ENCODE measurements around the gene ZER1. TPM values are rescaled to one million over a fixed set of nuclear protein-coding genes. Genes with fewer than 3 reads are reported as not detected.

ZER1 gene
- total RNA-seq, 1 donor from 2014 or later, result 37.6 TPM

- no peak for DNase-seq (ENCODE audit: extremely low read depth, low read depth, low spot score)
Observed at GRCh38 chr9:128718475-128718874, 53.3 kb downstream of the ZER1 start.

- no peak for DNase-seq (ENCODE audit: extremely low read depth, low read depth, low spot score)
Observed at GRCh38 chr9:128718047-128718446, 53.7 kb downstream of the ZER1 start.

DNA sequence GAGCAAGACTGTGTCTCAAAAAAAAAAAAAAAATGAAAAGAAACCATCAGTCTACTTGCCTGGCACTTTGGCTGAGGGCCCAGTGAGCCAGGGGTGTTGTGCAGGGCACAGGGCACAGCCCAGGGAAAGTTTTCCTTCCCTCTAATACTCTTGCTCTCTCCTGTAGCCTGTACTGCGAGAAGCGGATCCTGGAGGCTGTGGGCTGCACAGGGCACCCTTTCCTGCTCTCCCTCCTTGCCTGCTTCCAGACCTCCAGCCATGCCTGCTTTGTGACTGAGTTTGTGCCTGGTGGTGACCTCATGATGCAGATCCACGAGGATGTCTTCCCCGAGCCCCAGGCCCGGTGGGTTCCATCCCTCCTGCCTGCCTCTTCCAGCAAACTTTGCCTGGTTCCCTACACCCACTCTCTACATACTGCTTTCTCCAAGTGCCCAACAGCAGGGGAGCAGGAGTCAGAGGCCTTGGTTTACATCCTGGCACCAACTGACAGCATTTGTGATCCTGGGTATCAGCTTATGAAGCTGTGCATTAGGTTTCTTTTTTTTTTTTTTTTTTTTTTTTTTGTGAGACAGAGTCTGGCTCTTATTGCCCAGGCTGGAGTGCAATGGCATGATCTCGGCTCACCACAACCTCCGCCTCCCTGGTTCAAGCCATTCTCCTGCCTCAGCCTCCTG lies 55.0 kb downstream of the ZER1 start:
- no peak for DNase-seq (ENCODE audit: extremely low read depth, low read depth, low spot score)

DNA sequence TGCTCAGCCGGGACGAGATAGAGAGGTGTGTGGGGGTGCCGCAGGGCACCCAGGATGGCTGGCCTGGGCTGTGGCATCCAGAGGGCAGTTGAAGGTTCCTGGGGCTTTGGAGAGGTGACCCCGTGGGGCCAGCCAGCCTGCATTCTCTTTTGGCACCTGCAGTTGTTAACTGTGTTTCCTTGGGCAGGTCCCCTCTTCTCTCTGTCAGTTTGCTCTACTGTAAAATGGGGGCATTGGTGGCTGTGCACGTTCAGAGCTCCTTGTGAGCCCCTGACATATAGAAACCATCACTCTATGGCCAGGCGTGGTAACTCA lies 56.3 kb downstream of the ZER1 start:
- DNase-seq (ENCODE audit: extremely low read depth, low read depth, low spot score), result no peak

- DNase-seq (ENCODE audit: extremely low read depth, low read depth, low spot score), result no peak
Observed at GRCh38 chr9:128714586-128715435, 56.9 kb downstream of the ZER1 start.

DNA sequence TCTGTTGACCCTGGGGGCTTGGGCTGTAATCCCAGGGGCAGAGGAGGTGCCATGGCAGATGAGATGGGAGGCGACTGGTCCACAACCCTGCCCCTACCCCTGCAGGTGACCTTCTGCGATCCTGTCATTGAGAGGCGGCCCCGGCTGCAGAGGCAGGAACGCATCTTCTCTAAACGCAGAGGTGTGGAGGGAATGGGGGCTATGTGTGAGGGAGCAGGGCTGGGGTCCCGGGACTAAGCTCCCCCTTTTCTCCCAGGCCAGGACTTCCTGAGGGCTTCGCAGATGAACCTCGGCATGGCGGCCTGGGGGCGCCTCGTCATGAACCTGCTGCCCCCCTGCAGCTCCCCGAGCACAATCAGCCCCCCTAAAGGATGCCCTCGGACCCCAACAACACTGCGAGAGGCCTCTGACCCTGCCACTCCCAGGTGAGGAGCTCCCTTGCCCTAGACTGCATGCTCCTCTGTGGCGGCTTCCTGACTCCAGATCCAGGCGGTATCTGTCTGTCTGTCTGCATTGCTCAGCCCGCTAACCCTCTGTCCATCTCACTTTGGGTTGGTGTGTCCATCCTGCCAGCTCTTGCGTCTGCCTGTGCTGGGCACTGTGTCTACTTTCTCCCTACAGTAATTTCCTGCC lies 57.7 kb downstream of the ZER1 start:
- no peak for DNase-seq (ENCODE audit: extremely low read depth, low read depth, low spot score)

DNA sequence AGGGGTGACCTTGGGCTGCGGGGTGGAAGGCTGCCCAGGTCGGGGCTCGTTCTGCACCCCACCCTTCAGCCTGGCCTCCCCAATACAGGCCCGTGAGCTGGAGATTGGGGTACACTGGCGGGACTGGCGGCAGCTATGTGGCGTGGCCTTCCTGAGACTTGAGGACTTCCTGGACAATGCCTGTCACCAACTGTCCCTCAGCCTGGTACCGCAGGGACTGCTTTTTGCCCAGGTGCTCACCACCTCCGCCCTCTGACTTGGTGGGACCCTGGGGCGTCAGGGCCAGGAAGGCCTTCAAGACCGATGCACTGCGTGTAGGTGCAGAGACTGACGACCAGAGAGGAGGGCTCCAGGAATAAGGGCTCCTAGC lies 58.3 kb downstream of the ZER1 start:
- DNase-seq (ENCODE audit: extremely low read depth, low read depth, low spot score), result no peak

GRCh38 chr9:128712451-128713410 lies 59.0 kb downstream of the ZER1 start:
- DNase-seq (ENCODE audit: extremely low read depth, low read depth, low spot score), result no peak

DNA sequence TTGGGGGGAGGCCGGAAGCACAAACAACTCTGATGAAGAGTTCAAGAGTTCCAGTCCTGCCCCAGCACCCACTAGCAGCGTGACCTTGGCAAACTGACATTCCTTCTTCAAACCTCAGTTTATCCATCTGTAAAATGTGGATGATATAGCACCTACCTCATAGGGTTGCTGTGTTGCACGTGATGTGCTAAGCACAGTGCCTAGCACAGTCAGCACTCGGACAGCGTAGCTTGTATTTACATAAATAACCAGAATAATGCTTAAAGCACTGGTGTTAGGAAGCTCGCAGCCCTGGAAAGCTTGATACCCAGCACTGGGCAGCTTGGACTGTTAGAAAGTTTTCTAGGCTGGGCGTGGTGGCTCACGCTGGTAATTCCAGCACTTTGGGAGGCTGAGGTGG lies 64.3 kb downstream of the ZER1 start:
- no peak for DNase-seq (ENCODE audit: extremely low read depth, low read depth, low spot score)

- DNase-seq (ENCODE audit: extremely low read depth, low read depth, low spot score), result no peak
Observed at GRCh38 chr9:128706671-128707381, 64.9 kb downstream of the ZER1 start.

DNA sequence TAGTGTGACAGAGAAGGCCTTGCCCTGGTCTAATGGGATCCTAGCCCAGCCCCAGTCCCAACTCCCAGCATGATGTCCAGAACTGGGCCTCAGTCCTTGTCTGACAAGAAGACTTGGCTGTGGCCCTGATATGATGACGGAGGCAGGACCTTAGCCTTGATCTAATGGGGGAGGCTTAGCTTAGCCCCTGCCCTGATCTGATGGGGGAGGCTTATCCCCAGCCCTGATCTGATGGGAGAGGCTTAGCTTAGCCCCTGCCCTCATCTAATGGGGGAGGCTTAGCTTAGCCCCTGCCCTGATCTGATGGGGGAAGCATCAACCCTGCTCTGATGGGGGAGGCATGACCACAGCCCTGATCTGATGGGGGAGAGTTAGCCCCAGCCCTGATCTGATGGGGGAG lies 65.7 kb downstream of the ZER1 start:
- DNase-seq (ENCODE audit: extremely low read depth, low read depth, low spot score), result no peak

- no peak for DNase-seq (ENCODE audit: extremely low read depth, low read depth, low spot score)
Observed at GRCh38 chr9:128705051-128705965, 66.4 kb downstream of the ZER1 start.

GRCh38 chr9:128704356-128704670 lies 67.4 kb downstream of the ZER1 start:
- no peak for DNase-seq (ENCODE audit: extremely low read depth, low read depth, low spot score)

GRCh38 chr9:128703616-128704355 lies 67.9 kb downstream of the ZER1 start:
- no peak for DNase-seq (ENCODE audit: extremely low read depth, low read depth, low spot score)

GRCh38 chr9:128702949-128703615 lies 68.6 kb downstream of the ZER1 start:
- DNase-seq (ENCODE audit: extremely low read depth, low read depth, low spot score), result no peak

GRCh38 chr9:128702445-128702948 lies 69.2 kb downstream of the ZER1 start, which contains the start of gene PKN3:
PKN3 (plus strand) TSS chr9:128702503; CDS start chr9:128702916, 413 bp downstream.
- DNase-seq (ENCODE audit: extremely low read depth, low read depth, low spot score), result no peak

DNA sequence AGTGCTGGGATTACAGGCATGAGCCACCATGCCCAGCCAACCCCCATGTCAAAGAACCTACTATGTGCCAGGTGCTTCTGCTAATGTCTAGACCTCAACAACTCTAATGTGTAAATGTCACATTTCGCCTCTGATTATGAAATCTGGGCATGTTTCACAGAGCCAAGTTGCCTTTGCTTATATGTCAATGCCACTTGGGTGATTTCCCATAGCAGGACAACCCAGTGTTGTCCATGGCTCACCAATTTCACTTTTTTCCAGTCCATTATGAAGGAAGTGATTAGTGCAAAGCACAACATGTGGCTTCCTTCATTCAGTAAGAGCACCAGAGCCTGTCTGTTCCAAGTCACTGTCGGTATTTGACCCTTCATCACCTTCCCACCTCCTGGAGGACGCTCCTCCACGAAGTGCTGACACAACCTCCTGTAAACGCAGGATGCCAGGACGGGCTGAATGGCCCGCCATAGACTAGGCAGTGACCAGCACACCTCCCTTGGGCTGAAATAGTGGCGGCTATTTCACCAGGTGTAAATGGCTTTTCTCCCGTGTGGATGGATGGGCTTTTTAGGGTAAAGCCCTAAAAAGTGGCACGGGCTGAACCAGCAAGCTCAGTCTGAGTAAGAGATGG lies 70.4 kb downstream of the ZER1 start:
- no peak for DNase-seq (ENCODE audit: extremely low read depth, low read depth, low spot score)

Measured in glomerular endothelial cell (primary cell).